ENCODE data around the gene CDC7. TPM values are rescaled to one million over a fixed set of nuclear protein-coding genes. Genes with fewer than 3 reads are reported as not detected.
A peak's percentile ranks its signal among the peaks of the same experiment; 100 is the strongest.

CDC7 gene
- polyA plus RNA-seq, 1 donor (not counting 4 experiments of a cell fraction or from before 2014, with no cell fraction given): 8.1 TPM

DNA sequence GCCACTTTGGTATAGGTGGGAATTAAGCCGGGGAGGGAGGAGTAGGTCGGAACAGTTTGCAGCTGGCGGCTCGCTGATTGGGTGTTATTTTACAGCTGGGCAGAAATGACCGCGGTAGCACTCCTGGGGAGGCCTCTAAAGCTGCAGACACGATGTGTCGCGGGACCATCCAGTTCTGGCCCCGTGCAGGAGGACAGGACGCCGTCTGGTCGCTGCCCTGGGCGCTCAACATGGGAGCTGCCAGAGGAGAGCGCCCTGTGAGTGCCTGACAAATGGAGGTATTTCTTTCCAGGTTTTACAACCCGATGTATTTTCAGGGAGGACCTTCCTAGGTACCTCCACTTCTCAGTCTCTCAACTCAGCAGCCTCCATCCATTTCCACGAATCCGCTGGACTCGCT lies 46.2 kb downstream of the CDC7 start:
- Histone ChIP-seq H3K27ac (ENCODE audit: control insufficient read depth, insufficient read depth, low read length) (no peak overlapping the region), H3K9me3 (ENCODE audit: control insufficient read depth, low read depth, low read length) (no peaks in the 10 kb centered on the region), H4K20me1 (ENCODE audit: control insufficient read depth, extremely low read depth, insufficient read depth, low read length) (no peaks in the 10 kb centered on the region), H3K4me2 (ENCODE audit: control insufficient read depth, extremely low read depth, insufficient read depth, low read depth, low read length) (no peak overlapping the region), H3K27me3 (ENCODE audit: control insufficient read depth, extremely low read depth, insufficient read depth, low read length) (no peaks in the 10 kb centered on the region), H3K36me3 (ENCODE audit: control insufficient read depth in 2 of 2, extremely low read depth in 1 of 2, insufficient read depth in 2 of 2, low read length in 2 of 2) (no peaks in the 10 kb centered on the region), H3K9ac (ENCODE audit: control insufficient read depth, extremely low read depth, insufficient read depth, low read length) (no peak overlapping the region), H3K79me2 (ENCODE audit: control insufficient read depth, insufficient read depth, low read length) (no peaks in the 10 kb centered on the region), H3K4me1 (ENCODE audit: control insufficient read depth, extremely low read depth, insufficient read depth, low read length) (no peaks in the 10 kb centered on the region), H3K9me1 (ENCODE audit: control insufficient read depth, extremely low read depth, insufficient read depth, low read length) (no peaks in the 10 kb centered on the region), H3K4me3 (ENCODE audit: control insufficient read depth in 2 of 3, extremely low read depth in 1 of 3, insufficient read depth in 2 of 3, low read depth in 1 of 3, low read length in 3 of 3) (no peak overlapping the region), H2AFZ (ENCODE audit: control insufficient read depth, low read length) (no peak overlapping the region)
- DNase-seq (ENCODE audit: low read depth, low spot score): no peak
- dilution Hi-C loops (cut with MboI; ENCODE audit: extremely low pct_ligation_motif_present, low sequenced_read_pairs): no loop called here
- FAIRE-seq: no peak
- TF ChIP-seq, protein P1, sequence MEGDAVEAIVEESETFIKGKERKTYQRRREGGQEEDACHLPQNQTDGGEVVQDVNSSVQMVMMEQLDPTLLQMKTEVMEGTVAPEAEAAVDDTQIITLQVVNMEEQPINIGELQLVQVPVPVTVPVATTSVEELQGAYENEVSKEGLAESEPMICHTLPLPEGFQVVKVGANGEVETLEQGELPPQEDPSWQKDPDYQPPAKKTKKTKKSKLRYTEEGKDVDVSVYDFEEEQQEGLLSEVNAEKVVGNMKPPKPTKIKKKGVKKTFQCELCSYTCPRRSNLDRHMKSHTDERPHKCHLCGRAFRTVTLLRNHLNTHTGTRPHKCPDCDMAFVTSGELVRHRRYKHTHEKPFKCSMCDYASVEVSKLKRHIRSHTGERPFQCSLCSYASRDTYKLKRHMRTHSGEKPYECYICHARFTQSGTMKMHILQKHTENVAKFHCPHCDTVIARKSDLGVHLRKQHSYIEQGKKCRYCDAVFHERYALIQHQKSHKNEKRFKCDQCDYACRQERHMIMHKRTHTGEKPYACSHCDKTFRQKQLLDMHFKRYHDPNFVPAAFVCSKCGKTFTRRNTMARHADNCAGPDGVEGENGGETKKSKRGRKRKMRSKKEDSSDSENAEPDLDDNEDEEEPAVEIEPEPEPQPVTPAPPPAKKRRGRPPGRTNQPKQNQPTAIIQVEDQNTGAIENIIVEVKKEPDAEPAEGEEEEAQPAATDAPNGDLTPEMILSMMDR (optimal IDR thresholded peaks at IDR 0.05 in 1 of 3, IDR thresholded peaks at IDR 0.05 in 1 of 3, conservative IDR thresholded peaks at IDR 0.05 in 1 of 3; ENCODE audit: extremely low read depth in 1 of 3, insufficient read depth in 2 of 3, low read length in 3 of 3): peak in 1 of 3 experiments; percentile 35
- TF ChIP-seq EZH2 (IDR thresholded peaks at IDR 0.05; ENCODE audit: low read length): no peak

DNA sequence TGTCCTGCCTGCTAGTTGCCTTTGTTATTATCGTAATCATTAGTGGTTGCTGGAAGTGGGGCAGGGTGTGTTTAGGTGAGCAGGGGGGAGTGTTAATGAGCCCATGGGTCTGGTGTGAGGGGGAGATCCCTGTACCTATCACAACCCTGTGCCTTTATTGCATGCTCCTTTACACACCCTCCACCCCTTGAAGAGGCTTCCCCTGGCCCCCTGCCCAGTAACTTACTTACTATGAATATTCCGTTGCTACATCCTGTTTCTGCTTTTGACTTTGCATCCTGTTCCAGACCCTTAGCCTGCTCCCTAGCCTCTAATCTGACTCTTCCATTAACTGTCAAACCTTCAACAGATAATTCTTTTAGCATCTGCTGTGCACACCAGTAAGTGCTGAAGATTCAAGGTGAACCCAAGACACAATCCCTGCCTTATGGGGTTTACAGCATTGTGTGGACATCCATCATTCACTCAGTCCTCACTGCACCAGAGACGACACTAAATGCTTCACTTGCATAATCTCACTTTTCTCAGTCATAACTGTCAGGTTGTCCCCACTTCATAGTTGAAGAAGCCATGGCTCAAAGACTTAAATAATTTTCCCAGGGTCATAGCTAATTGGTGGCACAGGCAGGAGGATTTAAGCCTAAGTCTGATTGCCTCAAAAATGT lies 47.9 kb downstream of the CDC7 start:
- Histone ChIP-seq H2AFZ (ENCODE audit: control insufficient read depth, low read length) (no peak overlapping the region), H3K9ac (ENCODE audit: control insufficient read depth, extremely low read depth, insufficient read depth, low read length) (no peak overlapping the region), H3K9me3 (ENCODE audit: control insufficient read depth, low read depth, low read length) (no peaks in the 10 kb centered on the region), H3K36me3 (ENCODE audit: control insufficient read depth in 2 of 2, extremely low read depth in 1 of 2, insufficient read depth in 2 of 2, low read length in 2 of 2) (no peaks in the 10 kb centered on the region), H3K4me2 (ENCODE audit: control insufficient read depth, extremely low read depth, insufficient read depth, low read depth, low read length) (no peak overlapping the region), H3K4me3 (ENCODE audit: control insufficient read depth in 2 of 3, extremely low read depth in 1 of 3, insufficient read depth in 2 of 3, low read depth in 1 of 3, low read length in 3 of 3) (no peak overlapping the region), H3K79me2 (ENCODE audit: control insufficient read depth, insufficient read depth, low read length) (no peaks in the 10 kb centered on the region), H3K27ac (ENCODE audit: control insufficient read depth, insufficient read depth, low read length) (no peak overlapping the region), H3K9me1 (ENCODE audit: control insufficient read depth, extremely low read depth, insufficient read depth, low read length) (no peaks in the 10 kb centered on the region), H3K27me3 (ENCODE audit: control insufficient read depth, extremely low read depth, insufficient read depth, low read length) (no peaks in the 10 kb centered on the region), H4K20me1 (ENCODE audit: control insufficient read depth, extremely low read depth, insufficient read depth, low read length) (no peaks in the 10 kb centered on the region), H3K4me1 (ENCODE audit: control insufficient read depth, extremely low read depth, insufficient read depth, low read length) (peaks cover 4% of the 10 kb centered on the region)
- TF ChIP-seq EZH2 (IDR thresholded peaks at IDR 0.05; ENCODE audit: low read length): no peak
- TF ChIP-seq, protein P1 (optimal IDR thresholded peaks at IDR 0.05 in 1 of 3, IDR thresholded peaks at IDR 0.05 in 1 of 3, conservative IDR thresholded peaks at IDR 0.05 in 1 of 3; ENCODE audit: extremely low read depth in 1 of 3, insufficient read depth in 2 of 3, low read length in 3 of 3): no peak
- dilution Hi-C loops (cut with MboI; ENCODE audit: extremely low pct_ligation_motif_present, low sequenced_read_pairs): no loop called here
- FAIRE-seq (no peak), DNase-seq (ENCODE audit: low read depth, low spot score) (no peak)
